B cell (primary cell): ENCODE data around the gene ZNF415. TPM values are rescaled to one million over a fixed set of nuclear protein-coding genes. Genes with fewer than 3 reads are reported as not detected.
"Not testable (repeated sequence)": the region's sequence is repeated elsewhere in the genome, so short reads cannot be mapped to it uniquely, and the experiment has no call there.

ENCODE experiments used
- ATAC-seq: fragments of 200-7000 bp; cut with Tn5 transposase; one replicate; pipeline ENCODE4 v1.10.0; 2021; ENCODE audit warnings: low read depth, mild to moderate bottlenecking, moderate number of reproducible peaks, moderate library complexity
- CTCF ChIA-PET: fragments of 350-600 bp; sonication (Branson Sonifier 250); formaldehyde crosslinking; loops from one replicate; lab custom pipeline; 2021; ENCODE audit warnings: antibody characterized with exemption, inconsistent platforms; lab: Charles Lee
- POLR2A ChIA-PET: fragments of 350-600 bp; sonication (Branson Sonifier 250); formaldehyde crosslinking; loops from one replicate; lab custom pipeline; 2021; ENCODE audit warnings: antibody characterized with exemption; lab: Charles Lee
- DNase-seq: peaks from one replicate; pipeline ENCODE4 v3.0.0; 2013
- H2AFZ ChIP-seq: 2 replicates; pipeline ENCODE4 v1.6.1; 2012; ENCODE audit warnings: mild to moderate bottlenecking, low read depth, low read length; ENCODE audit not compliant: insufficient read depth, poor library complexity, severe bottlenecking
- H3K27ac ChIP-seq, 2 donors: 1 replicate in 1 of 2; 2 replicates in 1 of 2; pipeline ENCODE4 v1.5.1; 2012 to 2013; ENCODE audit warnings: low read length in 2 of 2, mild to moderate bottlenecking in 2 of 2, moderate library complexity in 1 of 2
- H3K27me3 ChIP-seq, 4 experiments: fragments of 200-600 bp in 1 of 4; sonication (generic) in 1 of 4; replicated peaks in 1 of 4; 1 replicate in 2 of 4; 2 replicates in 2 of 4; pipeline versions ENCODE4 v1.6.1 to v1.7.0; 2013 to 2016; ENCODE audit warnings: low read length in 3 of 4, mild to moderate bottlenecking in 2 of 4, mixed read lengths in 1 of 4, moderate library complexity in 1 of 4; ENCODE audit not compliant: insufficient read depth in 4 of 4, control insufficient read depth in 3 of 4; ENCODE audit errors: control extremely low read depth in 1 of 4
- H3K36me3 ChIP-seq, 2 experiments: replicated peaks in 1 of 2; 1 replicate in 1 of 2; 2 replicates in 1 of 2; pipeline versions ENCODE4 v1.6.1 to v1.7.1; 2013; ENCODE audit warnings: low read length in 1 of 2; ENCODE audit not compliant: insufficient read depth in 2 of 2, control insufficient read depth in 1 of 2; ENCODE audit errors: control extremely low read depth in 1 of 2, extremely low read depth in 1 of 2
- H3K4me1 ChIP-seq, 2 donors: fragments of 200-600 bp in 1 of 2; sonication (generic) in 1 of 2; 1 replicate in 1 of 2; 2 replicates in 1 of 2; pipeline versions ENCODE4 v1.5.1 to v1.6.1; 2013 to 2017; ENCODE audit warnings: low read length in 2 of 2; ENCODE audit not compliant: control insufficient read depth in 2 of 2, insufficient read depth in 2 of 2
- H3K4me2 ChIP-seq: replicated peaks from 2 replicates; pipeline ENCODE3; 2012; ENCODE audit warnings: mild to moderate bottlenecking, low read depth, low read length; ENCODE audit not compliant: poor library complexity, severe bottlenecking
- H3K4me3 ChIP-seq, 5 experiments: fragments of 200-600 bp in 1 of 5; sonication (generic) in 1 of 5; 1 replicate in 3 of 5; 2 replicates in 2 of 5; pipeline versions ENCODE4 v1.5.1 to v1.7.0; 2011 to 2016; ENCODE audit warnings: low read length in 4 of 5, mild to moderate bottlenecking in 4 of 5, low read depth in 2 of 5, control low read depth in 1 of 5, moderate library complexity in 1 of 5; ENCODE audit not compliant: insufficient read depth in 1 of 5; ENCODE audit errors: control extremely low read depth in 1 of 5, extremely low read depth in 1 of 5
- H3K79me2 ChIP-seq: fragments of 200-600 bp; sonication (generic); one replicate; pipeline ENCODE4 v1.6.0; 2016; ENCODE audit warnings: low read length; ENCODE audit not compliant: control insufficient read depth, insufficient read depth
- H3K9ac ChIP-seq: fragments of 200-600 bp; sonication (generic); 2 replicates; pipeline ENCODE4 v1.6.1; 2017; ENCODE audit warnings: mild to moderate bottlenecking, low read length, moderate library complexity
- H3K9me3 ChIP-seq, 3 donors: one replicate each; pipeline versions ENCODE4 v1.6.1 to v1.7.1; 2013; ENCODE audit warnings: low read length in 2 of 3; ENCODE audit not compliant: control insufficient read depth in 2 of 3, insufficient read depth in 1 of 3; ENCODE audit errors: control extremely low read depth in 1 of 3
- H4K20me1 ChIP-seq: 2 replicates; pipeline ENCODE4 v1.6.0; 2012; ENCODE audit warnings: mild to moderate bottlenecking, low read length; ENCODE audit not compliant: insufficient read depth, control insufficient read depth, poor library complexity, severe bottlenecking
- H3K27ac Mint-ChIP-seq: one replicate; pipeline ENCODE4 v1.8.0; 2021; ENCODE audit warnings: mixed read lengths
- H3K27me3 Mint-ChIP-seq: one replicate; pipeline ENCODE4 v1.8.0; 2021; ENCODE audit warnings: mixed read lengths
- H3K4me1 Mint-ChIP-seq: one replicate; pipeline ENCODE4 v1.8.0; 2021; ENCODE audit warnings: mixed read lengths
- H3K4me3 Mint-ChIP-seq: one replicate; pipeline ENCODE4 v1.8.0; 2021; ENCODE audit warnings: mixed read lengths
- H3K9me3 Mint-ChIP-seq: one replicate; pipeline ENCODE4 v1.8.0; 2022; ENCODE audit warnings: mixed read lengths; ENCODE audit not compliant: insufficient read depth
- EZH2 ChIP-seq: IDR thresholded peaks from 2 replicates; pipeline ENCODE4 v1.6.1; 2012; ENCODE audit warnings: borderline replicate concordance, low read depth, mild to moderate bottlenecking, moderate library complexity, low read length; ENCODE audit not compliant: insufficient read depth, poor library complexity, severe bottlenecking
- WGBS: methylation state at CpG from one replicate; pipeline ENCODE4 v1.1.5; 2013; ENCODE audit warnings: missing lambda C conversion rate; ENCODE audit not compliant: insufficient coverage; 5-methylcytosine and 5-hydroxymethylcytosine counted together
- intact Hi-C: fragments of 100-400 bp; cut with micrococcal nuclease; formaldehyde crosslinking; loops from one replicate; pipeline ENCODE4 v1.10.0; 2022
- polyA plus RNA-seq: library from polyadenylated mRNA; depleted of rRNA; stranded (reverse); fragments of >200 nt; gene quantifications from 2 replicates; pipeline ENCODE4 v1.2.3, GENCODE V29; 2012
- total RNA-seq, 2 donors: library from RNA; stranded (reverse); fragments of 120-200 nt in 1 of 2; gene quantifications; 1 replicate in 1 of 2; 2 replicates in 1 of 2; pipeline versions ENCODE4 v1.2.3 to v1.2.4, GENCODE V29; 2013 to 2022
- TF ChIP-seq, protein P1 (sequence below): fragments of 200-600 bp; IDR thresholded peaks from one replicate; pipeline ENCODE4 v1.8.0; 2022; ENCODE audit warnings: antibody characterized with exemption, mild to moderate bottlenecking

The ZNF415 gene
- total and polyA plus RNA-seq, 2 donors (not counting 1 experiment from before 2014, with no cell fraction given): 4.2 to 6.7 TPM

- H3K4me3 ChIP-seq, H3K27me3 Mint-ChIP-seq, H3K9me3 Mint-ChIP-seq, DNase-seq, CTCF ChIA-PET, H2AFZ ChIP-seq, ATAC-seq, H3K27me3 ChIP-seq, H3K9ac ChIP-seq, POLR2A ChIA-PET, H3K4me2 ChIP-seq, H3K27ac ChIP-seq, H3K27ac Mint-ChIP-seq, H3K4me1 ChIP-seq, H3K9me3 ChIP-seq, intact Hi-C loops, H3K4me3 Mint-ChIP-seq: not testable (repeated sequence)
- H3K4me1 Mint-ChIP-seq: peaks cover 23% of the 10 kb centered on the region
- no CpG with 5 or more reads among the region's 6 CpGs for WGBS
- Histone ChIP-seq H3K79me2 (peaks cover 65% of the 10 kb centered on the region), H3K36me3 (peaks cover 4 to 24% of the 10 kb centered on the region in 2 experiments), H4K20me1 (peaks cover 57% of the 10 kb centered on the region)
Measured at GRCh38 chr19:53096579-53096978, 36.1 kb downstream of the ZNF415 start.

- POLR2A ChIA-PET: no interaction called here
Measured at GRCh38 chr19:53094754-53095575, 37.7 kb downstream of the ZNF415 start.

More at GRCh38 chr19:53094754-53095575, 37.7 kb downstream of the ZNF415 start:
- no peaks in the 10 kb centered on the region for H3K4me1 ChIP-seq
- H3K4me2 ChIP-seq: no peak overlapping the region
- CTCF ChIA-PET: no interaction called here
- H3K27ac ChIP-seq: no peak overlapping the region
- H3K36me3 ChIP-seq: peaks cover 4 to 38% of the 10 kb centered on the region in 2 experiments
- no peak overlapping the region for H3K9ac ChIP-seq
- no peaks in the 10 kb centered on the region for H3K27me3 ChIP-seq
- Mint-ChIP-seq H3K27me3 (no peaks in the 10 kb centered on the region), H3K27ac (no peak overlapping the region), H3K4me3 (no peak overlapping the region), H3K4me1 (peaks cover 18% of the 10 kb centered on the region), H3K9me3 (no peaks in the 10 kb centered on the region)
- no peak overlapping the region for H3K4me3 ChIP-seq
- ATAC-seq (no peak), DNase-seq (no peak)
- H3K79me2 ChIP-seq: peaks cover 60% of the 10 kb centered on the region
- H4K20me1 ChIP-seq: peaks cover 58% of the 10 kb centered on the region
- WGBS: 98% methylated on average over 18 of the region's 29 CpGs
- H3K9me3 ChIP-seq: peaks cover 0 to 7% (median 0%) of the 10 kb centered on the region in 3 donors
- TF ChIP-seq, protein P1, sequence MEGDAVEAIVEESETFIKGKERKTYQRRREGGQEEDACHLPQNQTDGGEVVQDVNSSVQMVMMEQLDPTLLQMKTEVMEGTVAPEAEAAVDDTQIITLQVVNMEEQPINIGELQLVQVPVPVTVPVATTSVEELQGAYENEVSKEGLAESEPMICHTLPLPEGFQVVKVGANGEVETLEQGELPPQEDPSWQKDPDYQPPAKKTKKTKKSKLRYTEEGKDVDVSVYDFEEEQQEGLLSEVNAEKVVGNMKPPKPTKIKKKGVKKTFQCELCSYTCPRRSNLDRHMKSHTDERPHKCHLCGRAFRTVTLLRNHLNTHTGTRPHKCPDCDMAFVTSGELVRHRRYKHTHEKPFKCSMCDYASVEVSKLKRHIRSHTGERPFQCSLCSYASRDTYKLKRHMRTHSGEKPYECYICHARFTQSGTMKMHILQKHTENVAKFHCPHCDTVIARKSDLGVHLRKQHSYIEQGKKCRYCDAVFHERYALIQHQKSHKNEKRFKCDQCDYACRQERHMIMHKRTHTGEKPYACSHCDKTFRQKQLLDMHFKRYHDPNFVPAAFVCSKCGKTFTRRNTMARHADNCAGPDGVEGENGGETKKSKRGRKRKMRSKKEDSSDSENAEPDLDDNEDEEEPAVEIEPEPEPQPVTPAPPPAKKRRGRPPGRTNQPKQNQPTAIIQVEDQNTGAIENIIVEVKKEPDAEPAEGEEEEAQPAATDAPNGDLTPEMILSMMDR: no peak
- no peak for TF ChIP-seq EZH2
- H2AFZ ChIP-seq: no peak overlapping the region
- intact Hi-C loops: no loop called here
